T-cell (primary cell): ENCODE measurements around the gene CRYZ. TPM values are rescaled to one million over a fixed set of nuclear protein-coding genes. Genes with fewer than 3 reads are reported as not detected.
"Not testable (repeated sequence)": the region's sequence is repeated elsewhere in the genome, so short reads cannot be mapped to it uniquely, and the experiment has no call there.

Experiments
- ATAC-seq, 4 experiments: fragments of 200-7000 bp in 3 of 4; fragments of 150-1000 bp in 1 of 4; cut with Tn5 transposase; replicated peaks in 1 of 4; 1 replicate in 3 of 4; 2 replicates in 1 of 4; pipeline ENCODE4 v1.10.0; 2021; ENCODE audit warnings: moderate library complexity in 3 of 4, mild to moderate bottlenecking in 2 of 4, moderate number of reproducible peaks in 1 of 4
- CTCF ChIA-PET, 2 donors: fragments of 300-600 bp; sonication (Branson Sonifier 250); formaldehyde crosslinking; loops; one replicate each; lab custom pipeline; 2022; ENCODE audit warnings: antibody characterized with exemption in 2 of 2; lab: Charles Lee
- POLR2A ChIA-PET, 2 donors: fragments of 300-600 bp; sonication (Branson Sonifier 250); formaldehyde crosslinking; loops; one replicate each; lab custom pipeline; 2022; ENCODE audit warnings: antibody characterized with exemption in 2 of 2; lab: Charles Lee
- DNase-seq, 35 experiments: peaks; one replicate each; pipeline versions ENCODE4 v3.0.0 to v3.0.0-alpha.2; 2013 to 2023
- H3K27ac ChIP-seq: one replicate; pipeline ENCODE4 v1.5.1; 2013; ENCODE audit warnings: low read length
- H3K27me3 ChIP-seq, 2 experiments: replicated peaks in 1 of 2; 1 replicate in 1 of 2; 2 replicates in 1 of 2; pipeline versions ENCODE4 v1.6.1 to v1.7.0; 2013; ENCODE audit warnings: low read length in 1 of 2, mixed read lengths in 1 of 2; ENCODE audit not compliant: control insufficient read depth in 2 of 2, insufficient read depth in 2 of 2; ENCODE audit errors: extremely low read depth in 1 of 2
- H3K36me3 ChIP-seq, 2 donors: 1 replicate in 1 of 2; 2 replicates in 1 of 2; pipeline versions ENCODE4 v1.6.1 to v1.7.0; 2013; ENCODE audit warnings: low read length in 1 of 2; ENCODE audit not compliant: control insufficient read depth in 2 of 2, insufficient read depth in 1 of 2; ENCODE audit errors: extremely low read depth in 1 of 2
- H3K4me1 ChIP-seq, 2 experiments: 1 replicate in 1 of 2; 2 replicates in 1 of 2; pipeline versions ENCODE4 v1.6.1 to v1.7.0; 2013; ENCODE audit warnings: low read length in 2 of 2, mixed read lengths in 1 of 2; ENCODE audit not compliant: insufficient read depth in 2 of 2, control insufficient read depth in 1 of 2; ENCODE audit errors: extremely low read depth in 1 of 2
- H3K4me3 ChIP-seq, 2 donors: 1 replicate in 1 of 2; 2 replicates in 1 of 2; pipeline versions ENCODE4 v1.5.1 to v1.7.0; 2013; ENCODE audit warnings: mild to moderate bottlenecking in 2 of 2, low read length in 1 of 2, moderate library complexity in 1 of 2; ENCODE audit not compliant: control insufficient read depth in 1 of 2; ENCODE audit errors: extremely low read depth in 1 of 2
- H3K9me3 ChIP-seq: 2 replicates; pipeline ENCODE4 v1.7.0; 2013
- H3K27ac Mint-ChIP-seq, 2 donors: one replicate each; pipeline ENCODE4 v1.8.0; 2020 to 2021; ENCODE audit warnings: mild to moderate bottlenecking in 2 of 2, mixed read lengths in 2 of 2
- H3K27me3 Mint-ChIP-seq, 2 donors: one replicate each; pipeline ENCODE4 v1.8.0; 2021 to 2022; ENCODE audit warnings: mixed read lengths in 2 of 2
- H3K36me3 Mint-ChIP-seq: one replicate; pipeline ENCODE4 v1.8.0; 2021; ENCODE audit warnings: mixed read lengths
- H3K4me1 Mint-ChIP-seq, 3 donors: one replicate each; pipeline ENCODE4 v1.8.0; 2020 to 2022; ENCODE audit warnings: mixed read lengths in 3 of 3, mild to moderate bottlenecking in 1 of 3
- H3K4me3 Mint-ChIP-seq, 3 donors: one replicate each; pipeline ENCODE4 v1.8.0; 2020 to 2022; ENCODE audit warnings: mild to moderate bottlenecking in 3 of 3, mixed read lengths in 3 of 3, moderate library complexity in 3 of 3
- H3K9me3 Mint-ChIP-seq, 3 donors: one replicate each; pipeline ENCODE4 v1.8.0; 2020 to 2022; ENCODE audit warnings: mixed read lengths in 3 of 3
- WGBS: methylation state at CpG from one replicate; pipeline ENCODE4 v1.1.5; 2013; ENCODE audit warnings: missing lambda C conversion rate; ENCODE audit not compliant: insufficient coverage; 5-methylcytosine and 5-hydroxymethylcytosine counted together
- total RNA-seq, 35 experiments: library from RNA in 6 of 35; stranded (reverse) in 6 of 35; fragments of 120-200 nt in 1 of 35; gene quantifications; one replicate each; pipeline versions ENCODE4 v1.2.1 to v1.2.4 and lab custom pipeline; 2013 to 2026

CRYZ gene
- total RNA-seq, 5 donors from 2014 or later (not counting 1 experiment from before 2014, with no cell fraction given), result 13.5 to 22.2 (median 17.3) TPM

- H3K36me3 ChIP-seq, result peaks cover 0 to 23% of the 10 kb centered on the region in 2 donors
- DNase-seq (peak in 24 of 35 experiments; percentile 3 to 79 (median 28)), ATAC-seq (peak; percentile 62 to 73 (median 68))
- peaks cover 32% of the 10 kb centered on the region for H3K36me3 Mint-ChIP-seq
- no peaks in the 10 kb centered on the region for H3K27me3 ChIP-seq
- H3K9me3 Mint-ChIP-seq, result no peaks in the 10 kb centered on the region
- 100% methylated on average over 1 of the region's 11 CpGs for WGBS
- peaks cover 46 to 58% (median 47%) of the 10 kb centered on the region in 3 donors for H3K4me1 Mint-ChIP-seq
- H3K4me3 Mint-ChIP-seq, result peak overlapping the region; percentile 89 to 96 (median 94)
- H3K27me3 Mint-ChIP-seq, result no peaks in the 10 kb centered on the region
- H3K27ac Mint-ChIP-seq, result peak overlapping the region; percentile 96
- H3K9me3 ChIP-seq, result no peaks in the 10 kb centered on the region
- CTCF ChIA-PET, result interaction anchor here (0.8 to 2.1 kb wide), 13 partner anchors 11 to 536 kb away, joined by 3 to 10 read pairs (median 5); partner anchors contain the start of genes FPGT (in 1 of the 2) and LRRIQ3 (in 1 of the 2)
- H3K4me1 ChIP-seq, result peaks cover 11 to 23% of the 10 kb centered on the region in 2 experiments
- POLR2A ChIA-PET, result interaction anchor here in 1 of 2 donors (0.6 to 0.7 kb wide), 2 partner anchors 12 to 1236 kb away, joined by 3 read pairs; no protein-coding TSS in a partner anchor
- peak overlapping the region; percentile 85 to 100 for H3K4me3 ChIP-seq
- H3K27ac ChIP-seq, result peak overlapping the region; percentile 88
These were observed 994 bp upstream of the CRYZ start for GRCh38 chr1:74733604-74734484.

- ATAC-seq, result peak; percentile 12 to 25 (median 18)
- Histone ChIP-seq H3K36me3 (peaks cover 0 to 12% of the 10 kb centered on the region in 2 donors), H3K4me3 (peak overlapping the region; percentile 85 to 100), H3K27ac (peak overlapping the region; percentile 88), H3K4me1 (peaks cover 11 to 23% of the 10 kb centered on the region in 2 experiments)
- H3K27me3 Mint-ChIP-seq, H3K9me3 ChIP-seq, H3K27me3 ChIP-seq, H3K9me3 Mint-ChIP-seq: not testable (repeated sequence)
- peak overlapping the region; percentile 96 for H3K27ac Mint-ChIP-seq
- 0% methylated on average over 2 of the region's 17 CpGs for WGBS
- peaks cover 47 to 65% (median 50%) of the 10 kb centered on the region in 3 donors for H3K4me1 Mint-ChIP-seq
- ChIA-PET POLR2A (interaction anchor here in 1 of 2 donors (0.7 kb wide), 1 partner anchor 10 kb away, joined by 5 read pairs; no protein-coding TSS in a partner anchor), CTCF (interaction anchor here (1.0 to 1.9 kb wide), 5 partner anchors 18 to 153 kb away, joined by 3 to 10 read pairs (median 3); no protein-coding TSS in a partner anchor)
- peak overlapping the region; percentile 89 to 96 (median 94) for H3K4me3 Mint-ChIP-seq
- DNase-seq, result peak in 7 of 35 experiments; percentile 1 to 29 (median 3)
- peaks cover 32% of the 10 kb centered on the region for H3K36me3 Mint-ChIP-seq
These were observed 541 bp downstream of the CRYZ start for GRCh38 chr1:74732071-74732946.

- H3K36me3 ChIP-seq, result peaks cover 0 to 6% of the 10 kb centered on the region in 2 donors
- CTCF ChIA-PET, result interaction anchor here in 1 of 2 donors (1.2 kb wide), 1 partner anchor 42 kb away, joined by 3 read pairs; no protein-coding TSS in a partner anchor
- 90% methylated on average over 8 of the region's 11 CpGs for WGBS
- no peak overlapping the region for H3K4me3 ChIP-seq
- POLR2A ChIA-PET, result interaction anchor here in 1 of 2 donors (0.7 kb wide), 1 partner anchor 9 kb away, joined by 5 read pairs; no protein-coding TSS in a partner anchor
- H3K9me3 ChIP-seq, result no peaks in the 10 kb centered on the region
- ATAC-seq, result no peak
- Mint-ChIP-seq H3K27me3 (no peaks in the 10 kb centered on the region), H3K36me3 (peaks cover 34% of the 10 kb centered on the region), H3K27ac (peak overlapping the region; percentile 2 to 11), H3K4me3 (peak overlapping the region; percentile 45 to 89 (median 67)), H3K9me3 (no peaks in the 10 kb centered on the region), H3K4me1 (peaks cover 47 to 63% (median 51%) of the 10 kb centered on the region in 3 donors)
- no peak for DNase-seq
- peaks cover 11 to 23% of the 10 kb centered on the region in 2 experiments for H3K4me1 ChIP-seq
- H3K27me3 ChIP-seq, result no peaks in the 10 kb centered on the region
- no peak overlapping the region for H3K27ac ChIP-seq
These were observed 1.3 kb downstream of the CRYZ start for GRCh38 chr1:74731399-74732052.

- Histone ChIP-seq H3K9me3 (no peaks in the 10 kb centered on the region), H3K4me3 (no peak overlapping the region), H3K27me3 (no peaks in the 10 kb centered on the region), H3K27ac (no peak overlapping the region), H3K36me3 (peaks cover 0 to 6% of the 10 kb centered on the region in 2 donors), H3K4me1 (peaks cover 9 to 23% of the 10 kb centered on the region in 2 experiments)
- ATAC-seq (no peak), DNase-seq (no peak)
- Mint-ChIP-seq H3K36me3 (peaks cover 47% of the 10 kb centered on the region), H3K4me3 (no peak overlapping the region), H3K4me1 (peaks cover 39 to 53% (median 51%) of the 10 kb centered on the region in 3 donors), H3K27ac (peak overlapping the region in 1 of 2 donors; percentile 4), H3K27me3 (no peaks in the 10 kb centered on the region), H3K9me3 (no peaks in the 10 kb centered on the region)
- ChIA-PET POLR2A (no interaction called here), CTCF (interaction anchor here in 1 of 2 donors (0.7 to 1.3 kb wide), 2 partner anchors 23 to 40 kb away, joined by 3 to 5 read pairs; no protein-coding TSS in a partner anchor)
- WGBS, result no CpG with 5 or more reads among the region's 6 CpGs
These were observed 2.9 kb downstream of the CRYZ start for GRCh38 chr1:74729741-74730478.

GRCh38 chr1:74728736-74729135 lies 4.1 kb downstream of the CRYZ start:
- H3K4me3 Mint-ChIP-seq, result no peak overlapping the region
- no peak overlapping the region for H3K4me3 ChIP-seq
- peaks cover 0 to 6% of the 10 kb centered on the region in 2 donors for H3K36me3 ChIP-seq
- H3K27ac Mint-ChIP-seq, result no peak overlapping the region
- H3K27ac ChIP-seq, result no peak overlapping the region
- H3K27me3 ChIP-seq, result no peaks in the 10 kb centered on the region
- peaks cover 0 to 12% of the 10 kb centered on the region in 2 experiments for H3K4me1 ChIP-seq
- ChIA-PET POLR2A (no interaction called here), CTCF (no interaction called here)
- no peaks in the 10 kb centered on the region for H3K9me3 ChIP-seq
- H3K4me1 Mint-ChIP-seq, result peaks cover 27 to 41% (median 39%) of the 10 kb centered on the region in 3 donors
- 100% methylated on average over 2 of the region's 3 CpGs for WGBS
- DNase-seq (no peak), ATAC-seq (no peak)
- H3K36me3 Mint-ChIP-seq, result peaks cover 56% of the 10 kb centered on the region
- no peaks in the 10 kb centered on the region for H3K27me3 Mint-ChIP-seq
- no peaks in the 10 kb centered on the region for H3K9me3 Mint-ChIP-seq
